Cardiac fibroblast (primary cell): Measurements from ENCODE around the gene CSMD2.

Experiments
- DNase-seq, 2 donors: peaks; one replicate each; pipeline versions ENCODE4 v3.0.0 to v3.0.0-alpha.2; 2010; ENCODE audit warnings: low read depth in 2 of 2
- H3K4me3 ChIP-seq, 2 donors: replicated peaks in 1 of 2; 1 replicate in 1 of 2; 2 replicates in 1 of 2; pipeline ENCODE4 v1.5.1; 2011; ENCODE audit warnings: low read depth in 2 of 2, low read length in 2 of 2, mild to moderate bottlenecking in 2 of 2, moderate library complexity in 1 of 2
- TF ChIP-seq, protein P1 (sequence below): IDR thresholded peaks from one replicate; pipeline ENCODE4 v1.5.1; 2011; ENCODE audit warnings: low read depth, mild to moderate bottlenecking, low read length, inconsistent platforms

Gene CSMD2

DNA sequence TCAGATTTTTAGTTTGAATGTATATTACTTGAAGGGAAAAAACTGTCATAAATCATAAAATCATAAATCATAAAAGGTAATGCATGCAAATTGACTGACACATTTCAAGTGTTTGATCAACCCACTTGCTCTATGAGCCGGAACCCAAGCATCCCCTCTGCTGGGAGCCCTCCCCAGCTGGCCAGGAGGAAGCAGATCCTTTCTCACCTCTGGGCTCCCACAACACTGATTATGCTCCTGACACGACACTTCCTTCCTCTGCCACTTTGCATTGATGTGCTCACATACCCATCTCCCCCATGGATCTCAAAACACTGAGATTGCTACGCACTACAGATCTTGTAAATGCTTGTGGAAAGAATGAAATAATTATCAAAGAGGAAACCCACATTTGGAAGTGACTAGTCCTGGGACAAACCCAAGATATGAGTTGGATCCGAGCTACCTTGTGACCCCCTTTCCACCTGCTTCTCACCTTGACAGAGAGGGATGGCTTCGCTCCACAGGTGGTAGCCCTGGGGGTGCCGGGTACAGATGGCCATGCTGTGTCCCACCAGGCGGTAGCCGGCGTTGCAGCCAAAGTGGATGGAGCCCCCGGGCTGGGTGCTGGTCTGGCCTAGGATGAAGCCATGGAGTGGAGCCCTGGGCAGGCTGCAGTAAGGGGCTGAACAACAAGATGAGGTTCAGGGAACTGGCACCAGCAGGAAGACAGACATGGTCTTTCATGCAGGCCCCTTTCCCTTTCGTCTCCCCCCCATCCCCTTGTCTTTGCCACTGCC, 588.0 kb downstream of the CSMD2 start:
- TF ChIP-seq, protein P1, sequence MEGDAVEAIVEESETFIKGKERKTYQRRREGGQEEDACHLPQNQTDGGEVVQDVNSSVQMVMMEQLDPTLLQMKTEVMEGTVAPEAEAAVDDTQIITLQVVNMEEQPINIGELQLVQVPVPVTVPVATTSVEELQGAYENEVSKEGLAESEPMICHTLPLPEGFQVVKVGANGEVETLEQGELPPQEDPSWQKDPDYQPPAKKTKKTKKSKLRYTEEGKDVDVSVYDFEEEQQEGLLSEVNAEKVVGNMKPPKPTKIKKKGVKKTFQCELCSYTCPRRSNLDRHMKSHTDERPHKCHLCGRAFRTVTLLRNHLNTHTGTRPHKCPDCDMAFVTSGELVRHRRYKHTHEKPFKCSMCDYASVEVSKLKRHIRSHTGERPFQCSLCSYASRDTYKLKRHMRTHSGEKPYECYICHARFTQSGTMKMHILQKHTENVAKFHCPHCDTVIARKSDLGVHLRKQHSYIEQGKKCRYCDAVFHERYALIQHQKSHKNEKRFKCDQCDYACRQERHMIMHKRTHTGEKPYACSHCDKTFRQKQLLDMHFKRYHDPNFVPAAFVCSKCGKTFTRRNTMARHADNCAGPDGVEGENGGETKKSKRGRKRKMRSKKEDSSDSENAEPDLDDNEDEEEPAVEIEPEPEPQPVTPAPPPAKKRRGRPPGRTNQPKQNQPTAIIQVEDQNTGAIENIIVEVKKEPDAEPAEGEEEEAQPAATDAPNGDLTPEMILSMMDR = no peak
- DNase-seq = no peak
- H3K4me3 ChIP-seq = no peak overlapping the region

DNA sequence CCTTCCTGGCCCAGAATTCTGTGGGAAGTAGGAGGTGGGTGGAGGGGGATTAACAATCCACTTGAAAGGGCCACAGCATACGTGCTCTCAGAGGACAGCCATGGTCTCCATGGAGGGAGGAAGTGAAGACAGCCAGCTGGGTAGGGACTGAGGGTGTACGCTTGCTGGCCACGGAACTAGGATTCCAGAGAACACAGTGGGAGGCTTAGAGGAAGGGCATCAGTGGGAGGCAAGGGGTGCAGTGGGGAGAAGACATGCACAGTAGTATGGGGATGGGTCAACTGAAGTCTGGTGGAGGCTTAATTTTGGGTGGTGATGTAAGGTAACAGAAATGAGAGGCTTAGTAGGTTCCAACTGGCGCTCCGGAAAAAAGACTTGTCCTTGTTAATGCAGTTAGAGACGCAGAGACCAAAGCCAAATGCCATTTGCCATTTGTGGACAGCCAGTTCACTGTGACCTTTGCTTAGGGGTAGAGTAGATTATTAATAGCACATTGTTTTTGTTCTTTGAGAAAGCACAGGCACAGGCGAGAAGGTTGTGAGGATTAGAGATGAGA, 589.6 kb downstream of the CSMD2 start:
- no peak overlapping the region for H3K4me3 ChIP-seq
- TF ChIP-seq, protein P1 = no peak
- DNase-seq = no peak

DNA sequence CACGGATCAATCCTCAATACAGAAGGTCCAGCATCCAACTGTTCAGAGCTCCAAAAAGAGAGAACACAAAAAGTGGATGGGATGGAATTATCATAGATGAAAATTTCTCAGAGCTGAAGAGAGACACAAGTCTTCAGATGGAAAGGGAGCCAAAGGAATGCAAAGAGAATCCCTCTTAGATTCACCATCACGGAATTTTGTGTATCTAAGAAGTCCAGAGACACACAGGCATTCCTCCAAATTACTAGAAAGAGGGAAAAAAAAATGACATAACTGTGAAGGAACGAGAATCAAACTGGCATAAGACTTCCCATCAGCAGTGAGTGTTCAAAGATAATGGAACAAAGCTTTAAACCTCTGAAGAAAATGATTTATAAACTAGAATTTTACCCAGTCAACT, 591.4 kb downstream of the CSMD2 start:
- H3K4me3 ChIP-seq = no peak overlapping the region
- DNase-seq = no peak
- TF ChIP-seq, protein P1 = no peak

DNA sequence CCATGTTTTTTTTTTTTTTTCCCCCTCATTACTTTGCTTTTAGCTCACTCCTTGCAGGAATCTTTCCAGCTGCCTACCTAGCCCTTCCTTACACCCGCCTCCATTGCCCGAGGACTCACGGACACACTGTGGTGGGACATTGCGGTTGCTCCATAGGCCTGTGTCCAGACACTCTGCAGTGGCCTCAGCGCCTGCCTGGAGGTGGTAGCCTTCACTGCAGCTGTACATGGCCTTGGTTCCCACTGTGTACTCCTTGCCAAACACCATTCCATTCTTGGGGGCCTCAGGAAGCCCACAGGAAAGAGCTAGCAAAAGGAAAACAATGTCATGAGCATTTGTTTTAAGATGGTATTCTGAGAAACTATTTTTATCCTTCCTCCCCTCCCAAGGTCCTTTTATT, 592.6 kb downstream of the CSMD2 start:
- DNase-seq = no peak
- TF ChIP-seq, protein P1 = no peak

DNA sequence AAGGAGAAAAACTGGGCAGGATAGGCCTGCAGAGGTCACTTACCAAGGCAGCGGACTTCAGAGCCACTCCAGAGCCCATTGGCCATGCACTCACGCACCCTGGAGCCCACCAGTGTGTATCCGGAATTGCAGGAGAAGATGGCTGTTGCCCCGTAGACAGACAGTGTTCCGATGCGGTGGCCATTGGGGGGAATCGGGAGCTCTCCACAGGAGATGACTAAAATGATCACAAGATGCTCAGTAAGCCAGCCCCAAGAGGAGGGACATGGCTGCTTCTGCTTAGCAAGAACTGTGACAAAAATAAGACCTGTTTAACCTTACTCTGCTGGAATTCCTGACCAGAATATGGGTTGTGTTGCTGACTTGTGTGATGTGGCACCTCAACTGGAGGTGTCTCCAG, 595.7 kb downstream of the CSMD2 start:
- no peak for DNase-seq

More for the DNA sequence above, 592.6 kb downstream of the CSMD2 start:
- H3K4me3 ChIP-seq = no peak overlapping the region

DNA sequence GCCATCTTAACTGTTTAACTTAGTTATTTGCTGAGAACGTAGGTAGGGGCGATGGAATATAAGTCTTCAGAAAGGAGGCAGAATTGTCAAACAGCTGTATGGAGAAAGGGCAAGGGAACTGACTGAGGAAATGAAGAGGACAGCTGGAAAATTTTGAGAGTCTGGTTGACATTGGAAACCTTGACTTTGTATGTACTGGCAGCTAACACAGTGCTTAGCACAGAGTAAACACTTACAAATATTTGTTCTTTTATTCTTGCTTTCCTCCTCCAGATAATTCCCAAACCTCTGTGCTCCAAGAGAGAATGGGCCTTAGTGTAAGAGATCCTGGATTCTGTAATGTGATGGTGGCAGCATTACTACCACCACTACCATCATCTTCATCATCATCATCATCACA, 601.3 kb downstream of the CSMD2 start:
- no peak overlapping the region for H3K4me3 ChIP-seq
- TF ChIP-seq, protein P1 = no peak
- DNase-seq = no peak

More for the DNA sequence above, 595.7 kb downstream of the CSMD2 start:
- TF ChIP-seq, protein P1 = no peak
- no peak overlapping the region for H3K4me3 ChIP-seq
